Prostate gland (tissue), 2 donors: ENCODE measurements around the gene ADGRB3. TPM values are rescaled to one million over a fixed set of nuclear protein-coding genes. Genes with fewer than 3 reads are reported as not detected.
"Not testable (repeated sequence)": the region's sequence is repeated elsewhere in the genome, so short reads cannot be mapped to it uniquely, and the experiment has no call there.

Source experiments
- DNase-seq: peaks from one replicate; pipeline ENCODE4 v3.0.0-alpha.2; 2019; ENCODE audit warnings: low spot score
- H3K27ac ChIP-seq, 2 donors: fragments of 200-600 bp; sonication (generic); 2 replicates each; pipeline ENCODE4 v1.5.1; 2017 to 2019
- H3K27me3 ChIP-seq: fragments of 200-600 bp; sonication (generic); replicated peaks from 2 replicates; pipeline ENCODE4 v1.5.1; 2019; ENCODE audit not compliant: insufficient read depth
- H3K36me3 ChIP-seq, 2 donors: fragments of 200-600 bp; sonication (generic); 1 replicate in 1 of 2; 2 replicates in 1 of 2; pipeline versions ENCODE4 v1.5.1 to v1.8.1; 2017 to 2019
- H3K4me1 ChIP-seq: fragments of 200-600 bp; sonication (generic); replicated peaks from 2 replicates; pipeline ENCODE4 v1.5.1; 2019
- H3K4me3 ChIP-seq, 2 donors: fragments of 200-600 bp; sonication (generic); 2 replicates each; pipeline ENCODE4 v1.5.1; 2017 to 2019
- H3K9me3 ChIP-seq: fragments of 200-600 bp; sonication (generic); 2 replicates; pipeline ENCODE4 v1.5.1; 2017
- CTCF ChIP-seq, 4 experiments: fragments of 200-600 bp in 2 of 4; fragments of 450-650 bp in 2 of 4; sonication (generic) in 2 of 4; IDR thresholded peaks; 1 replicate in 3 of 4; 2 replicates in 1 of 4; pipeline ENCODE4 v1.5.1; 2016 to 2019; ENCODE audit warnings: antibody characterized with exemption in 4 of 4, mild to moderate bottlenecking in 2 of 4, moderate library complexity in 2 of 4
- POLR2A ChIP-seq: fragments of 450-650 bp; IDR thresholded peaks from one replicate; pipeline ENCODE4 v1.6.1; 2016; ENCODE audit warnings: antibody characterized with exemption, mild to moderate bottlenecking
- POLR2AphosphoS5 ChIP-seq: sonication (generic); formaldehyde crosslinking; IDR thresholded peaks from one replicate; pipeline ENCODE4 v1.6.1; 2017; ENCODE audit warnings: antibody characterized with exemption
- WGBS: methylation state at CpG from one replicate; pipeline ENCODE4 v1.1.5; 2018; 5-methylcytosine and 5-hydroxymethylcytosine counted together
- intact Hi-C: fragments of 100-400 bp; cut with DNase I; formaldehyde crosslinking; loops from one replicate; pipeline ENCODE4 v1.14.2; 2022
- total RNA-seq, 2 donors: library from RNA; depleted of rRNA; stranded (reverse); fragments of >200 nt; gene quantifications; one replicate each; pipeline ENCODE4 v1.1.0, GENCODE V29; 2016

ADGRB3 gene
- total RNA-seq, 2 donors from 2014 or later: 0.59 to 3.1 TPM

GRCh38 chr6:68738039-68738438, 103.0 kb downstream of the ADGRB3 start:
- H3K27ac ChIP-seq: no peak overlapping the region
- TF ChIP-seq POLR2AphosphoS5 (no peak), POLR2A (no peak)
- no peaks in the 10 kb centered on the region for H3K4me1 ChIP-seq
- H3K27me3 ChIP-seq: no peaks in the 10 kb centered on the region
- H3K9me3 ChIP-seq: no peaks in the 10 kb centered on the region
- H3K36me3 ChIP-seq: no peaks in the 10 kb centered on the region
- intact Hi-C loops: no loop called here
- DNase-seq: no peak
- no peak overlapping the region for H3K4me3 ChIP-seq

GRCh38 chr6:68740828-68741500, 105.9 kb downstream of the ADGRB3 start:
- no peaks in the 10 kb centered on the region for H3K4me1 ChIP-seq
- no peaks in the 10 kb centered on the region for H3K27me3 ChIP-seq
- DNase-seq: no peak
- H3K9me3 ChIP-seq: no peaks in the 10 kb centered on the region
- H3K27ac ChIP-seq: no peak overlapping the region
- WGBS: 84% methylated on average over 2 of the region's 2 CpGs
- H3K4me3 ChIP-seq: no peak overlapping the region
- intact Hi-C loops: no loop called here
- no peak for TF ChIP-seq POLR2A
- no peak for TF ChIP-seq CTCF (IDR thresholded peaks at IDR 0.05)
- TF ChIP-seq POLR2AphosphoS5: no peak
- H3K36me3 ChIP-seq: no peaks in the 10 kb centered on the region

GRCh38 chr6:68741501-68742386, 106.7 kb downstream of the ADGRB3 start:
- no peak for DNase-seq
- WGBS: 60% methylated on average over 5 of the region's 5 CpGs
- Histone ChIP-seq H3K27me3 (no peaks in the 10 kb centered on the region), H3K4me1 (no peaks in the 10 kb centered on the region), H3K27ac (no peak overlapping the region), H3K4me3 (no peak overlapping the region), H3K36me3 (no peaks in the 10 kb centered on the region), H3K9me3 (no peaks in the 10 kb centered on the region)
- intact Hi-C loops: no loop called here
- TF ChIP-seq CTCF (IDR thresholded peaks at IDR 0.05) (no peak), POLR2AphosphoS5 (no peak), POLR2A (no peak)

- DNase-seq: no peak
- H3K4me1 ChIP-seq: no peaks in the 10 kb centered on the region
- H3K27me3 ChIP-seq: no peaks in the 10 kb centered on the region
- H3K4me3 ChIP-seq: no peak overlapping the region
- H3K27ac ChIP-seq: no peak overlapping the region
- intact Hi-C loops: no loop called here
- WGBS: 93% methylated on average over 1 of the region's 1 CpG
- TF ChIP-seq POLR2A (no peak), CTCF (IDR thresholded peaks at IDR 0.05) (no peak), POLR2AphosphoS5 (no peak)
- no peaks in the 10 kb centered on the region for H3K9me3 ChIP-seq
- no peaks in the 10 kb centered on the region for H3K36me3 ChIP-seq
Observed at GRCh38 chr6:68743099-68743498, 108.0 kb downstream of the ADGRB3 start.

- H3K27me3 ChIP-seq, H3K27ac ChIP-seq, DNase-seq, H3K4me1 ChIP-seq, intact Hi-C loops, H3K9me3 ChIP-seq, H3K4me3 ChIP-seq, H3K36me3 ChIP-seq: not testable (repeated sequence)
- 74% methylated on average over 1 of the region's 1 CpG for WGBS
Observed at GRCh38 chr6:68744376-68744775, 109.3 kb downstream of the ADGRB3 start.
